Liver (tissue), 9 donors: Measurements from ENCODE around the gene CENPU. TPM values are rescaled to one million over a fixed set of nuclear protein-coding genes. Genes with fewer than 3 reads are reported as not detected.

Experiments
- DNase-seq: peaks from one replicate; pipeline ENCODE4 v3.0.0-alpha.2; 2017; ENCODE audit warnings: low spot score
- H3K27ac ChIP-seq, 2 donors: one replicate each; pipeline ENCODE4 v1.7.0; 2013; ENCODE audit warnings: inconsistent platforms in 2 of 2, low read length in 2 of 2, control low read depth in 1 of 2, low read depth in 1 of 2, mild to moderate bottlenecking in 1 of 2
- H3K27me3 ChIP-seq, 4 donors: one replicate each; pipeline versions ENCODE4 v1.6.1 to v1.7.0; 2013; ENCODE audit warnings: low read length in 3 of 4, inconsistent platforms in 1 of 4, mild to moderate bottlenecking in 1 of 4, moderate library complexity in 1 of 4; ENCODE audit not compliant: control insufficient read depth in 4 of 4, insufficient read depth in 4 of 4
- H3K36me3 ChIP-seq, 4 donors: one replicate each; pipeline versions ENCODE4 v1.6.1 to v1.7.0; 2013; ENCODE audit warnings: low read length in 3 of 4, mild to moderate bottlenecking in 3 of 4, low read depth in 1 of 4, moderate library complexity in 1 of 4; ENCODE audit not compliant: control insufficient read depth in 4 of 4, insufficient read depth in 3 of 4
- H3K4me1 ChIP-seq, 4 donors: one replicate each; pipeline versions ENCODE4 v1.6.1 to v1.7.0; 2013; ENCODE audit warnings: low read length in 3 of 4, mild to moderate bottlenecking in 3 of 4, moderate library complexity in 1 of 4; ENCODE audit not compliant: control insufficient read depth in 4 of 4, insufficient read depth in 4 of 4
- H3K4me3 ChIP-seq, 3 donors: one replicate each; pipeline versions ENCODE4 v1.6.1 to v1.7.0; 2013; ENCODE audit warnings: low read length in 3 of 3, control low read depth in 1 of 3, low read depth in 1 of 3, mild to moderate bottlenecking in 1 of 3
- H3K9ac ChIP-seq, 2 donors: one replicate each; pipeline ENCODE4 v1.7.0; 2013; ENCODE audit warnings: low read length in 2 of 2, mild to moderate bottlenecking in 2 of 2, moderate library complexity in 2 of 2, control low read depth in 1 of 2, low read depth in 1 of 2
- H3K9me3 ChIP-seq, 4 donors: one replicate each; pipeline versions ENCODE4 v1.6.1 to v1.7.0; 2013; ENCODE audit warnings: low read length in 3 of 4; ENCODE audit not compliant: control insufficient read depth in 4 of 4
- FOXA1 ChIP-seq: IDR thresholded peaks from 2 replicates; pipeline ENCODE4 v1.6.1; 2016; ENCODE audit warnings: antibody characterized with exemption
- FOXA2 ChIP-seq: IDR thresholded peaks from 2 replicates; pipeline ENCODE4 v1.6.1; 2016; ENCODE audit warnings: antibody characterized with exemption
- GABPA ChIP-seq, 2 donors: IDR thresholded peaks in 1 of 2; conservative IDR thresholded peaks in 1 of 2; 2 replicates each; pipeline ENCODE4 v1.6.1; 2016; ENCODE audit warnings: antibody characterized with exemption in 2 of 2, mild to moderate bottlenecking in 1 of 2, moderate library complexity in 1 of 2
- HNF4A ChIP-seq, 2 donors: conservative IDR thresholded peaks; 2 replicates each; pipeline ENCODE4 v1.6.1; 2016; ENCODE audit warnings: antibody characterized with exemption in 2 of 2, mild to moderate bottlenecking in 2 of 2
- HNF4G ChIP-seq: IDR thresholded peaks from 2 replicates; pipeline ENCODE4 v1.6.1; 2016; ENCODE audit warnings: antibody characterized with exemption
- JUND ChIP-seq, 2 donors: IDR thresholded peaks; 2 replicates each; pipeline ENCODE4 v1.6.1; 2016; ENCODE audit warnings: antibody characterized with exemption in 2 of 2
- NR2F2 ChIP-seq: IDR thresholded peaks from 2 replicates; pipeline ENCODE4 v1.6.1; 2016; ENCODE audit warnings: antibody characterized with exemption
- RAD21 ChIP-seq, 2 donors: IDR thresholded peaks; 2 replicates each; pipeline ENCODE4 v1.6.1; 2016; ENCODE audit warnings: antibody characterized with exemption in 2 of 2, mild to moderate bottlenecking in 2 of 2
- RXRA ChIP-seq, 2 donors: IDR thresholded peaks; 2 replicates each; pipeline ENCODE4 v1.6.1; 2017 to 2018; ENCODE audit warnings: antibody characterized with exemption in 2 of 2, mild to moderate bottlenecking in 1 of 2
- SP1 ChIP-seq: IDR thresholded peaks from 2 replicates; pipeline ENCODE4 v1.6.1; 2018; ENCODE audit warnings: antibody characterized with exemption, mild to moderate bottlenecking
- TAF1 ChIP-seq: conservative IDR thresholded peaks from 2 replicates; pipeline ENCODE4 v1.6.1; 2016; ENCODE audit warnings: antibody characterized with exemption, mild to moderate bottlenecking
- YY1 ChIP-seq: IDR thresholded peaks from 2 replicates; pipeline ENCODE4 v1.6.1; 2016; ENCODE audit warnings: antibody characterized with exemption, mild to moderate bottlenecking
- WGBS: extraction: QIAGEN DNeasy Blood & Tissue Kit; methylation state at CpG from one replicate; pipeline ENCODE4 v1.1.7; 2013; 5-methylcytosine and 5-hydroxymethylcytosine counted together
- polyA plus RNA-seq, 2 donors: library from polyadenylated mRNA; stranded (reverse) in 1 of 2; unstranded in 1 of 2; fragments of 200-250 nt in 1 of 2; fragments of >200 nt in 1 of 2; fragmentation: Nextera tagmentation in 1 of 2; extraction: Ambion mirVana in 1 of 2; gene quantifications; one replicate each; pipeline versions ENCODE4 v1.2.1 to v1.2.3, GENCODE V29; 2013 to 2015
- total RNA-seq, 2 donors: library from RNA; depleted of rRNA; stranded (reverse); fragments of >200 nt; gene quantifications; one replicate each; pipeline ENCODE4 v1.2.3, GENCODE V29; 2014
- TF ChIP-seq, protein P1 (sequence below): fragments of 150-350 bp; IDR thresholded peaks from 2 replicates; pipeline ENCODE4 v1.5.1; 2017; ENCODE audit warnings: improper control_type of control experiment, low read depth, low read length; ENCODE audit not compliant: missing input control
- TF ChIP-seq, protein P2 (sequence below): IDR thresholded peaks from 2 replicates; pipeline ENCODE4 v1.6.1; 2016; ENCODE audit warnings: antibody characterized with exemption
- TF ChIP-seq, protein P3 (sequence below): IDR thresholded peaks from 2 replicates; pipeline ENCODE4 v1.6.1; 2016; ENCODE audit warnings: antibody characterized with exemption, mild to moderate bottlenecking
- TF ChIP-seq, protein P4 (sequence below): IDR thresholded peaks from 2 replicates; pipeline ENCODE4 v1.6.1; 2016; ENCODE audit warnings: antibody characterized with exemption
- donor health status: healthy.
- donor health status: healthy.
- donor health status: healthy.
- donor health status: healthy.
- donor health status: healthy.

CENPU gene
- total and polyA plus RNA-seq, 4 donors, result 1.2 to 22.0 (median 1.8) TPM

DNA sequence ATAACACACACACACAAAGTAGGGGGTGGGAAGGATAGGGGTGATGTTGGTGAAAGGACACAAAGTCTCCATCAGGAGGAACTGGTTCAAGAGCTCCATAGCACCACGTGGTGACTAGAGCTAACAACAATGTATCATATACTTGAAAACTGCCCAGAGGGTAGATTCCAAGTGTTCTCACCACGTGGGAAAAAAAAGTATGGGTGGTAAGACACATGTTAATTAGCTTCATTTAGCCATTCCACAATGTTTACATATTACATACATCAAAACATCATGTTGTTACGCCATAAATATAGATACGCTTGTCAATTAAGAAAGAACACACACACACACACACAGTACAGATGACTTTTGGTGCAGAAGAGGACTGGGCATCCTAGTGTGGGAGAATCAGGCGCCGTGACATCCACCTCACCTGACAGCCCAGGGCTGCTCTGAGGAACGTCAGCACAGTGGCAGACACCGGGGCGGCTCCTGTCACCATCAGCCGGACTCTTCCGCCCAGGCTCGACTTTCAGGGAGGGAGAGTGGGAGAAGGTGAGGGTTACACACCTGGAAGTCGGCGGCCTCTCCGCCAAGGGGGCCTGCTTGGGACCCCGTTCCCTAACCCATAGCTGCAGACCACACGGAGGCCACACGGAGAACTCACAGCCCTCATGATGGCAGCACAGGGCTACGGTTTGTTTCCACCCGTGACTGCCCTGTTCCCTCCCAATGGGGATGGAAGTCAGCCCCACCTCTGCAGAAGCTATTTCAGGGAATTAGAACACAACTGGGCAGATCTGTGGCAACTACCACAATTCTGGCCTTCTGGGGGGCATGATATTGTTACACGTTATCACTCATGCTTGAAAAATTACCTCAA, 31.8 kb upstream of the CENPU start (continued):
- TF ChIP-seq, protein P1, sequence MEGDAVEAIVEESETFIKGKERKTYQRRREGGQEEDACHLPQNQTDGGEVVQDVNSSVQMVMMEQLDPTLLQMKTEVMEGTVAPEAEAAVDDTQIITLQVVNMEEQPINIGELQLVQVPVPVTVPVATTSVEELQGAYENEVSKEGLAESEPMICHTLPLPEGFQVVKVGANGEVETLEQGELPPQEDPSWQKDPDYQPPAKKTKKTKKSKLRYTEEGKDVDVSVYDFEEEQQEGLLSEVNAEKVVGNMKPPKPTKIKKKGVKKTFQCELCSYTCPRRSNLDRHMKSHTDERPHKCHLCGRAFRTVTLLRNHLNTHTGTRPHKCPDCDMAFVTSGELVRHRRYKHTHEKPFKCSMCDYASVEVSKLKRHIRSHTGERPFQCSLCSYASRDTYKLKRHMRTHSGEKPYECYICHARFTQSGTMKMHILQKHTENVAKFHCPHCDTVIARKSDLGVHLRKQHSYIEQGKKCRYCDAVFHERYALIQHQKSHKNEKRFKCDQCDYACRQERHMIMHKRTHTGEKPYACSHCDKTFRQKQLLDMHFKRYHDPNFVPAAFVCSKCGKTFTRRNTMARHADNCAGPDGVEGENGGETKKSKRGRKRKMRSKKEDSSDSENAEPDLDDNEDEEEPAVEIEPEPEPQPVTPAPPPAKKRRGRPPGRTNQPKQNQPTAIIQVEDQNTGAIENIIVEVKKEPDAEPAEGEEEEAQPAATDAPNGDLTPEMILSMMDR, result no peak
- TF ChIP-seq YY1 (no peak), FOXA2 (no peak), GABPA (IDR thresholded peaks at IDR 0.05 in 1 of 2, conservative IDR thresholded peaks at IDR 0.05 in 1 of 2) (no peak)
- TF ChIP-seq, protein P2, sequence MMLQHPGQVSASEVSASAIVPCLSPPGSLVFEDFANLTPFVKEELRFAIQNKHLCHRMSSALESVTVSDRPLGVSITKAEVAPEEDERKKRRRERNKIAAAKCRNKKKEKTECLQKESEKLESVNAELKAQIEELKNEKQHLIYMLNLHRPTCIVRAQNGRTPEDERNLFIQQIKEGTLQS, result no peak

DNA sequence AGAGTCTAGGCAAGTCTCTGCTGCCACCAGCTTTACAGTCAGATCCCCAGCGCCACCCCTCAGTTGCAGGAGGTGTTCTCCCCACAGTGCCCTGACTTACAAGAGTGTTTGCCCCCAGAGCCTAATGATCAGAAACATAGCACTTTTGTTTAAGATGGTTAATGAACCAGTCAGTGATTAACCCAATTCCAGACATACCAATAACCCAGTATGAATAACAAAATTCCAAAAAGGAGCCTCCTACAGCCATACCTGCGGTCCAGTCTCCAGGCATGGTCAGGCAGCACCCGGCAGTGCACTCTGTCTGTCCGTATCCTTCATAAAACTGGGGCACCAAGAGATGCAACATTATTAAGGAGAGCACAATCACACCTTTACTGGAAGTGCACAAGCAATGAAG, 30.7 kb upstream of the CENPU start:
- Histone ChIP-seq H3K9ac (no peak overlapping the region), H3K36me3 (peaks cover 22 to 95% (median 94%) of the 10 kb centered on the region in 4 donors), H3K27ac (no peak overlapping the region), H3K9me3 (no peaks in the 10 kb centered on the region), H3K27me3 (no peaks in the 10 kb centered on the region), H3K4me3 (no peak overlapping the region), H3K4me1 (no peaks in the 10 kb centered on the region)
- no peak for DNase-seq
- no peak for TF ChIP-seq TAF1
- TF ChIP-seq, protein P3, sequence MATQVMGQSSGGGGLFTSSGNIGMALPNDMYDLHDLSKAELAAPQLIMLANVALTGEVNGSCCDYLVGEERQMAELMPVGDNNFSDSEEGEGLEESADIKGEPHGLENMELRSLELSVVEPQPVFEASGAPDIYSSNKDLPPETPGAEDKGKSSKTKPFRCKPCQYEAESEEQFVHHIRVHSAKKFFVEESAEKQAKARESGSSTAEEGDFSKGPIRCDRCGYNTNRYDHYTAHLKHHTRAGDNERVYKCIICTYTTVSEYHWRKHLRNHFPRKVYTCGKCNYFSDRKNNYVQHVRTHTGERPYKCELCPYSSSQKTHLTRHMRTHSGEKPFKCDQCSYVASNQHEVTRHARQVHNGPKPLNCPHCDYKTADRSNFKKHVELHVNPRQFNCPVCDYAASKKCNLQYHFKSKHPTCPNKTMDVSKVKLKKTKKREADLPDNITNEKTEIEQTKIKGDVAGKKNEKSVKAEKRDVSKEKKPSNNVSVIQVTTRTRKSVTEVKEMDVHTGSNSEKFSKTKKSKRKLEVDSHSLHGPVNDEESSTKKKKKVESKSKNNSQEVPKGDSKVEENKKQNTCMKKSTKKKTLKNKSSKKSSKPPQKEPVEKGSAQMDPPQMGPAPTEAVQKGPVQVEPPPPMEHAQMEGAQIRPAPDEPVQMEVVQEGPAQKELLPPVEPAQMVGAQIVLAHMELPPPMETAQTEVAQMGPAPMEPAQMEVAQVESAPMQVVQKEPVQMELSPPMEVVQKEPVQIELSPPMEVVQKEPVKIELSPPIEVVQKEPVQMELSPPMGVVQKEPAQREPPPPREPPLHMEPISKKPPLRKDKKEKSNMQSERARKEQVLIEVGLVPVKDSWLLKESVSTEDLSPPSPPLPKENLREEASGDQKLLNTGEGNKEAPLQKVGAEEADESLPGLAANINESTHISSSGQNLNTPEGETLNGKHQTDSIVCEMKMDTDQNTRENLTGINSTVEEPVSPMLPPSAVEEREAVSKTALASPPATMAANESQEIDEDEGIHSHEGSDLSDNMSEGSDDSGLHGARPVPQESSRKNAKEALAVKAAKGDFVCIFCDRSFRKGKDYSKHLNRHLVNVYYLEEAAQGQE, result no peak
- TF ChIP-seq, protein P1, result no peak
- TF ChIP-seq FOXA1, result no peak
- no peak for TF ChIP-seq RXRA (IDR thresholded peaks at IDR 0.05)
- TF ChIP-seq, protein P4, sequence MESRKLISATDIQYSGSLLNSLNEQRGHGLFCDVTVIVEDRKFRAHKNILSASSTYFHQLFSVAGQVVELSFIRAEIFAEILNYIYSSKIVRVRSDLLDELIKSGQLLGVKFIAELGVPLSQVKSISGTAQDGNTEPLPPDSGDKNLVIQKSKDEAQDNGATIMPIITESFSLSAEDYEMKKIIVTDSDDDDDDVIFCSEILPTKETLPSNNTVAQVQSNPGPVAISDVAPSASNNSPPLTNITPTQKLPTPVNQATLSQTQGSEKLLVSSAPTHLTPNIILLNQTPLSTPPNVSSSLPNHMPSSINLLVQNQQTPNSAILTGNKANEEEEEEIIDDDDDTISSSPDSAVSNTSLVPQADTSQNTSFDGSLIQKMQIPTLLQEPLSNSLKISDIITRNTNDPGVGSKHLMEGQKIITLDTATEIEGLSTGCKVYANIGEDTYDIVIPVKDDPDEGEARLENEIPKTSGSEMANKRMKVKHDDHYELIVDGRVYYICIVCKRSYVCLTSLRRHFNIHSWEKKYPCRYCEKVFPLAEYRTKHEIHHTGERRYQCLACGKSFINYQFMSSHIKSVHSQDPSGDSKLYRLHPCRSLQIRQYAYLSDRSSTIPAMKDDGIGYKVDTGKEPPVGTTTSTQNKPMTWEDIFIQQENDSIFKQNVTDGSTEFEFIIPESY, result no peak
- TF ChIP-seq SP1, result no peak
- no peak for TF ChIP-seq NR2F2
- no peak for TF ChIP-seq HNF4A (conservative IDR thresholded peaks at IDR 0.05)
- TF ChIP-seq, protein P2, result no peak
- TF ChIP-seq GABPA (IDR thresholded peaks at IDR 0.05 in 1 of 2, conservative IDR thresholded peaks at IDR 0.05 in 1 of 2), result no peak
- TF ChIP-seq JUND (IDR thresholded peaks at IDR 0.05), result no peak
- no peak for TF ChIP-seq HNF4G
- no peak for TF ChIP-seq RAD21 (IDR thresholded peaks at IDR 0.05)
- 82% methylated on average over 4 of the region's 4 CpGs for WGBS
